Upper lobe of left lung (tissue), 4 donors: ENCODE data around the gene DENND4B.
"Not testable (repeated sequence)": the region's sequence is repeated elsewhere in the genome, so short reads cannot be mapped to it uniquely, and the experiment has no call there.

Experiments used
- EP300 ChIP-seq, 4 donors: sonication (generic); formaldehyde crosslinking; IDR thresholded peaks; one replicate each; pipeline ENCODE4 v1.5.1; 2017; ENCODE audit warnings: antibody characterized with exemption in 4 of 4, control low read depth in 2 of 4
- POLR2A ChIP-seq, 4 donors: fragments of 450-650 bp; IDR thresholded peaks; one replicate each; pipeline ENCODE4 v1.5.1; 2016 to 2017; ENCODE audit warnings: antibody characterized with exemption in 4 of 4, mild to moderate bottlenecking in 2 of 4
- POLR2AphosphoS5 ChIP-seq, 2 donors: sonication (generic); formaldehyde crosslinking; IDR thresholded peaks; one replicate each; pipeline ENCODE4 v1.5.1; 2017; ENCODE audit warnings: antibody characterized with exemption in 2 of 2
- TF ChIP-seq, protein P1 (sequence below), 6 experiments: fragments of 450-650 bp in 4 of 6; fragments of 200-600 bp in 2 of 6; sonication (generic) in 2 of 6; IDR thresholded peaks; one replicate each; pipeline ENCODE4 v1.5.1; 2016 to 2019; ENCODE audit warnings: antibody characterized with exemption in 6 of 6

DNA sequence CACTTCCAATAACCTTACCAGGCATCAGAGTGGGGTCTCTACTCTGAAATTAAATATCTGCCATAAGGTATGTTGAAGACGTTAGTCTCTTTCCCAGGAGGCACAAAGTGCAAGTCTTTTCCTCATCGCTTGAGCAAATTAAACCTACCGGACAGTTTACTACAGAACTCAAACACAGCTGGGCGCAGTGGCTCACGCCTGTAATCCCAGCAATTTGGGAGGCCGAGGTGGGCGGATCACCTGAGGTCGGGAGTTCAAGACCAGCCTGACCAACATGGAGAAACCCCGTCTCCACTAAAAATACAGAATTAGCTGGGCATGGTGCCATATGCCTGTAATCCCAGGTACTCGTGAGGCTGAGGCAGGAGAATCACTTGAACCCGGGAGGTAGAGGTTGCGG, 32.6 kb upstream of the DENND4B start:
- TF ChIP-seq POLR2A, POLR2AphosphoS5, EP300 (IDR thresholded peaks at IDR 0.05): not testable (repeated sequence)
- TF ChIP-seq, protein P1, sequence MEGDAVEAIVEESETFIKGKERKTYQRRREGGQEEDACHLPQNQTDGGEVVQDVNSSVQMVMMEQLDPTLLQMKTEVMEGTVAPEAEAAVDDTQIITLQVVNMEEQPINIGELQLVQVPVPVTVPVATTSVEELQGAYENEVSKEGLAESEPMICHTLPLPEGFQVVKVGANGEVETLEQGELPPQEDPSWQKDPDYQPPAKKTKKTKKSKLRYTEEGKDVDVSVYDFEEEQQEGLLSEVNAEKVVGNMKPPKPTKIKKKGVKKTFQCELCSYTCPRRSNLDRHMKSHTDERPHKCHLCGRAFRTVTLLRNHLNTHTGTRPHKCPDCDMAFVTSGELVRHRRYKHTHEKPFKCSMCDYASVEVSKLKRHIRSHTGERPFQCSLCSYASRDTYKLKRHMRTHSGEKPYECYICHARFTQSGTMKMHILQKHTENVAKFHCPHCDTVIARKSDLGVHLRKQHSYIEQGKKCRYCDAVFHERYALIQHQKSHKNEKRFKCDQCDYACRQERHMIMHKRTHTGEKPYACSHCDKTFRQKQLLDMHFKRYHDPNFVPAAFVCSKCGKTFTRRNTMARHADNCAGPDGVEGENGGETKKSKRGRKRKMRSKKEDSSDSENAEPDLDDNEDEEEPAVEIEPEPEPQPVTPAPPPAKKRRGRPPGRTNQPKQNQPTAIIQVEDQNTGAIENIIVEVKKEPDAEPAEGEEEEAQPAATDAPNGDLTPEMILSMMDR (IDR thresholded peaks at IDR 0.05) = not testable (repeated sequence)
